HG02642 (cell line): ENCODE results near the gene TSPAN5.
"Not testable (repeated sequence)": the region's sequence is repeated elsewhere in the genome, so short reads cannot be mapped to it uniquely, and the experiment has no call there.

Experiments used
- ATAC-seq: cut with Tn5 transposase; IDR thresholded peaks from one replicate; pipeline ENCODE4 v1.9.1; 2021; ENCODE audit warnings: mild to moderate bottlenecking; ENCODE audit not compliant: unreplicated experiment, poor library complexity

The TSPAN5 gene

GRCh38 chr4:98658287-98659105 lies at the start of gene TSPAN5:
TSPAN5 (minus strand) TSS chr4:98658611.
- ATAC-seq: peak; percentile 83

- ATAC-seq: no peak
Observed at GRCh38 chr4:98706935-98707334, 48.5 kb upstream of the TSPAN5 start.

GRCh38 chr4:98706200-98706813 lies 47.9 kb upstream of the TSPAN5 start:
- no peak for ATAC-seq

GRCh38 chr4:98705586-98705985 lies 47.2 kb upstream of the TSPAN5 start:
- not testable (repeated sequence) for ATAC-seq

GRCh38 chr4:98700656-98701055 lies 42.2 kb upstream of the TSPAN5 start:
- ATAC-seq: no peak

- no peak for ATAC-seq
Observed at GRCh38 chr4:98694076-98694475, 35.7 kb upstream of the TSPAN5 start.

- no peak for ATAC-seq
Observed at GRCh38 chr4:98692411-98692810, 34.0 kb upstream of the TSPAN5 start.

GRCh38 chr4:98691588-98691987 lies 33.2 kb upstream of the TSPAN5 start:
- no peak for ATAC-seq

- no peak for ATAC-seq
Observed at GRCh38 chr4:98689507-98690174, 31.2 kb upstream of the TSPAN5 start.

GRCh38 chr4:98688411-98689290 lies 30.2 kb upstream of the TSPAN5 start:
- no peak for ATAC-seq

- ATAC-seq: no peak
Observed at GRCh38 chr4:98687876-98688275, 29.5 kb upstream of the TSPAN5 start.

GRCh38 chr4:98686847-98687246 lies 28.4 kb upstream of the TSPAN5 start:
- no peak for ATAC-seq

- ATAC-seq: no peak
Observed at GRCh38 chr4:98686043-98686707, 27.8 kb upstream of the TSPAN5 start.

- no peak for ATAC-seq
Observed at GRCh38 chr4:98685225-98686042, 27.0 kb upstream of the TSPAN5 start.

- ATAC-seq: no peak
Observed at GRCh38 chr4:98682719-98683118, 24.3 kb upstream of the TSPAN5 start.

- ATAC-seq: no peak
Observed at GRCh38 chr4:98680806-98681205, 22.4 kb upstream of the TSPAN5 start.

- ATAC-seq: no peak
Observed at GRCh38 chr4:98679738-98680137, 21.3 kb upstream of the TSPAN5 start.

GRCh38 chr4:98677799-98678198 lies 19.4 kb upstream of the TSPAN5 start:
- no peak for ATAC-seq
